ENCODE data around the gene SLC25A14.

DNA sequence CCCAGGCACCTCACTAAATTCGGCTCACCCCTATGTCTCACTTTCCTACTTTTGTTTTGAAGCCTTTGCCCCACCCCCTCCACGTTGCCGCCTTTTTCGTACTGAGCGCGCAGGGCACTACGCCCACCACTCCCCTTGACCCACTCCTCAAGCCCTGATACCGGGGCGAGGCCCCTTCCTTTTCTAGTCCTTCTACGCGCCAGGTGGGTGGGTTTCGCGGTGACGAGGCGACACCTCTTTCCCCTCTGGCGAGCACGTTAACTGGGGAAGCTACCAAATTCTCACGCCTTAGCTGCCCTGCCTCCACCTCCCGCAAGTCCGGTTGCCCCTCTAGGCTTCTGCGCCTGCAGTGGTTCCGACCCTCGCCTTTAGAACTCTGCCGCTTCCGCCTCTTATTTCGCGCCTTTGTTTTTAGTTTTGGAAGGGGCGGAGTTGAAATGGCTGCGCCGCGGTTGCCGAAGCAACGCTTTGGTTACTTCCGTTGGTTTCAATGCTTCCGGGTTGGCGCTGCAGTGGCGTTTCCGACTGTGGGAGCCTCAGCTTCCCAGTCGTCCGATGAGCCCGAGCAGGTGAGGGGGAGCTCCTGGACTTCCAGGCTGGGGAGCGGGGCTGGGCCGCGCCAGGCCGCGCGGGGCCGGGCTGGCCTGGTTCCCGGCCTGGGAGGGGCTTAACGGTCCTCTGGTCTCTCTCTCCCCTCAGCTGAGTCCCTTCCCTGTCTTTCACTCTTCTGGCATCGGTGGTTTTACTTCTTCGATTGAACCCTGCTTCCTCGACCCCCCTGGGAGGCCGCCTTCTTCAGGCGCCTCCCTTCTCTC is at the start of gene SLC25A14:
- TF ChIP-seq, protein P1, sequence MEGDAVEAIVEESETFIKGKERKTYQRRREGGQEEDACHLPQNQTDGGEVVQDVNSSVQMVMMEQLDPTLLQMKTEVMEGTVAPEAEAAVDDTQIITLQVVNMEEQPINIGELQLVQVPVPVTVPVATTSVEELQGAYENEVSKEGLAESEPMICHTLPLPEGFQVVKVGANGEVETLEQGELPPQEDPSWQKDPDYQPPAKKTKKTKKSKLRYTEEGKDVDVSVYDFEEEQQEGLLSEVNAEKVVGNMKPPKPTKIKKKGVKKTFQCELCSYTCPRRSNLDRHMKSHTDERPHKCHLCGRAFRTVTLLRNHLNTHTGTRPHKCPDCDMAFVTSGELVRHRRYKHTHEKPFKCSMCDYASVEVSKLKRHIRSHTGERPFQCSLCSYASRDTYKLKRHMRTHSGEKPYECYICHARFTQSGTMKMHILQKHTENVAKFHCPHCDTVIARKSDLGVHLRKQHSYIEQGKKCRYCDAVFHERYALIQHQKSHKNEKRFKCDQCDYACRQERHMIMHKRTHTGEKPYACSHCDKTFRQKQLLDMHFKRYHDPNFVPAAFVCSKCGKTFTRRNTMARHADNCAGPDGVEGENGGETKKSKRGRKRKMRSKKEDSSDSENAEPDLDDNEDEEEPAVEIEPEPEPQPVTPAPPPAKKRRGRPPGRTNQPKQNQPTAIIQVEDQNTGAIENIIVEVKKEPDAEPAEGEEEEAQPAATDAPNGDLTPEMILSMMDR (IDR thresholded peaks at IDR 0.05 in 4 of 5, conservative IDR thresholded peaks at IDR 0.05 in 1 of 5), result no peak
- no peak for TF ChIP-seq POLR2A (IDR thresholded peaks at IDR 0.05)
